Erythroblast (primary cell): ENCODE measurements around the gene NSF.
"Not testable (repeated sequence)": the region's sequence is repeated elsewhere in the genome, so short reads cannot be mapped to it uniquely, and the experiment has no call there.

ENCODE experiments used
- GATA1 ChIP-seq: IDR thresholded peaks from 2 replicates; pipeline ENCODE4 v1.6.1; 2011; ENCODE audit warnings: low read depth, mild to moderate bottlenecking, control low read depth, low read length, moderate library complexity
- POLR2A ChIP-seq: IDR thresholded peaks from 2 replicates; pipeline ENCODE4 v1.6.1; 2011; ENCODE audit warnings: mild to moderate bottlenecking, low read length

DNA sequence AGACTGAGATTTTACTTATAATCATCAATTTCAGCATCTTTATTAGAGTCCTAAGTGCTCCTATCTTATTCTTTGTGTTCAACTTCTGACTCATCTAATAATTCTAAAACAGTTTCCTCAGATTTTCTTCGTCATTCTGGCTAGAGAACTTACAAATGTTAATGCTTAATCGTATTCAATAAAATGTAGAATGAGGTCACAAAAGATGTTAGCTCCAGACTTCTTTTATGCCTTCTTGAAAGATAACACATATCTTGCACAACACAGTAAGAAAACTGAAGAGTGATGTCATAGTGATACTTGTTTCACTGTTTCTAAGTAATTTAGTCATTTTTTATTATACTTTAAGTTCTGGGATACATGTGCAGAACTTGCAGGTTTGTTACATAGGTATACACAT lies 93.2 kb downstream of the NSF start:
- TF ChIP-seq POLR2A, GATA1: not testable (repeated sequence)
